AG08395 (cell line): ENCODE measurements around the gene PTH2R.

Experiments
- DNase-seq: peaks from one replicate; pipeline ENCODE4 v3.0.0; 2012; ENCODE audit warnings: mixed read lengths, low spot score

Gene PTH2R

DNA sequence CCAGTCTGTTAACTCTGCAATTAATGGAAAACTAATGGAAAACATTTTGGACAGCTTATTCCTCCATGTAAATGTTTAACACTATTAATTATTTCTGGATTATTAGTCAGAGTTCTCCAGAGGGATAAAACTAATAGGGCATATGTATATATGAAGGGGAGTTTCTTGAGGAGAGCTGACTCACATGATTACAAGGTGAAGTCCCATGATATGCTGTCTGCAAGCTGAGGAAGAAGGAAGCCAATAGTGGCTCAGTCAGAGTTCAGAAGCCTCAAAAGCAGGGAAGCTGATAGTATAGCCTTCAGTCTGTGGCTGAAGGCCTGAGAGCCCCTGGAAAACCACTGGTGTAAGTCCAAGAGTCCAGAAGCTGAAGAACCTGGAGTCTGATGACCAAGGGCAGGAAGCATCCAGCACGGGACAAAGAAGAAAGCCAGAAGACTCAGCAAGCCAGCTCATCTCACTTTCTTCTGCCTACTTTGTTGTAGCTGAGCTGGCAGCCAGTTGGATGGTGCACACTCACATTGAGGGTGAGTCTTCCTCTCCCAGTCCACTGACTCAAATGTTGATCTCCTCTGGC, 136.0 kb downstream of the PTH2R start:
- DNase-seq, result no peak
